GM10248 (cell line): ENCODE results near the gene STAMBPL1.

Experiments
- CTCF ChIA-PET: fragments of 300-600 bp; sonication (Branson Sonifier 250); formaldehyde crosslinking; extraction: SDS; loops from one replicate; lab custom pipeline; 2021; ENCODE audit warnings: antibody characterized with exemption; lab: Yijun Ruan, JAX
- POLR2A ChIA-PET: fragments of 350-650 bp; sonication (Branson Sonifier 250); formaldehyde crosslinking; extraction: SDS; loops from one replicate; lab custom pipeline; 2020; ENCODE audit warnings: antibody characterized with exemption; lab: Yijun Ruan, JAX
- DNase-seq: peaks from one replicate; pipeline ENCODE4 v3.0.0; 2012; ENCODE audit errors: extremely low spot score
- CTCF ChIP-seq: IDR thresholded peaks from 2 replicates; pipeline ENCODE4 v1.5.1; 2012; ENCODE audit warnings: mild to moderate bottlenecking, low read depth; ENCODE audit errors: extremely low read depth, missing control alignments, control extremely low read depth

Gene STAMBPL1

GRCh38 chr10:88841316-88842111 is 38.5 kb upstream of the STAMBPL1 start:
- ChIA-PET POLR2A (no interaction called here), CTCF (interaction anchor here (0.8 to 20.3 kb wide), 3 partner anchors 10 to 89 kb away, joined by 3 to 471 read pairs (median 4); partner anchors contain the start of gene ANKRD22)
- no peak for DNase-seq
- TF ChIP-seq CTCF: no peak

- DNase-seq: no peak
- no peak for TF ChIP-seq CTCF
- POLR2A ChIA-PET: no interaction called here
- CTCF ChIA-PET: interaction anchor here (1.0 to 20.3 kb wide), 4 partner anchors 7 to 88 kb away, joined by 3 to 471 read pairs (median 27); no protein-coding TSS in a partner anchor
Measured at GRCh38 chr10:88843171-88843570, 36.9 kb upstream of the STAMBPL1 start.

- ChIA-PET CTCF (interaction anchor here (0.7 to 2.4 kb wide), 2 partner anchors 12 to 84 kb away, joined by 3 to 15 read pairs; no protein-coding TSS in a partner anchor), POLR2A (no interaction called here)
- DNase-seq: no peak
- TF ChIP-seq CTCF: no peak
Measured at GRCh38 chr10:88848499-88848898, 31.5 kb upstream of the STAMBPL1 start.

- ChIA-PET CTCF (interaction anchor here (1.0 to 2.4 kb wide), 2 partner anchors 13 to 14 kb away, joined by 3 to 15 read pairs; no protein-coding TSS in a partner anchor), POLR2A (no interaction called here)
- TF ChIP-seq CTCF: no peak
- no peak for DNase-seq
Measured at GRCh38 chr10:88849234-88849633, 30.8 kb upstream of the STAMBPL1 start.

- TF ChIP-seq CTCF: no peak
- ChIA-PET CTCF (interaction anchor here (4.1 kb wide), 1 partner anchor 15 kb away, joined by 35 read pairs; no protein-coding TSS in a partner anchor), POLR2A (no interaction called here)
- DNase-seq: no peak
Measured at GRCh38 chr10:88850712-88851111, 29.3 kb upstream of the STAMBPL1 start.

- ChIA-PET CTCF (interaction anchor here (0.8 to 4.1 kb wide), 3 partner anchors 8 to 16 kb away, joined by 3 to 35 read pairs (median 3); no protein-coding TSS in a partner anchor), POLR2A (no interaction called here)
- DNase-seq: no peak
- TF ChIP-seq CTCF: no peak
Measured at GRCh38 chr10:88851706-88852105, 28.3 kb upstream of the STAMBPL1 start, which contains the start of gene ANKRD22. TSS of gene ANKRD22 (minus strand) at chr10:88851844. CDS start at chr10:88851607, 237 bp downstream.
